Neural crest cell (in vitro differentiated cells): ENCODE data around the gene TTC7B. TPM values are rescaled to one million over a fixed set of nuclear protein-coding genes. Genes with fewer than 3 reads are reported as not detected.
A peak's percentile ranks its signal among the peaks of the same experiment; 100 is the strongest.

Experiments
- DNase-seq: peaks from one replicate; pipeline ENCODE4 v3.0.0; 2021; ENCODE audit warnings: low read depth, mixed read lengths, low spot score
- H3K27ac Mint-ChIP-seq: one replicate; pipeline ENCODE4 v1.8.0; 2021; ENCODE audit warnings: mild to moderate bottlenecking, mixed read lengths; ENCODE audit not compliant: unreplicated experiment
- H3K27me3 Mint-ChIP-seq: 2 replicates; pipeline ENCODE4 v1.8.0; 2021; ENCODE audit warnings: low read depth, mild to moderate bottlenecking, mixed read lengths
- H3K36me3 Mint-ChIP-seq: 2 replicates; pipeline ENCODE4 v1.8.0; 2021; ENCODE audit warnings: low read depth, mild to moderate bottlenecking, mixed read lengths
- H3K4me1 Mint-ChIP-seq: 2 replicates; pipeline ENCODE4 v1.8.0; 2021; ENCODE audit warnings: mixed read lengths
- H3K4me3 Mint-ChIP-seq: one replicate; pipeline ENCODE4 v1.8.0; 2021; ENCODE audit warnings: mild to moderate bottlenecking, mixed read lengths
- H3K9me3 Mint-ChIP-seq: 2 replicates; pipeline ENCODE4 v1.8.0; 2021; ENCODE audit warnings: mixed read lengths
- total RNA-seq: library from RNA; stranded (reverse); gene quantifications from 2 replicates; pipeline ENCODE4 v1.2.1, GENCODE V29; 2021
- TF ChIP-seq, protein P1 (sequence below): fragments of 200-600 bp; sonication (generic); conservative IDR thresholded peaks from 2 replicates; pipeline ENCODE4 v1.5.0; 2021; ENCODE audit warnings: antibody characterized with exemption, mild to moderate bottlenecking

Gene TTC7B
- total RNA-seq, 1 donor from 2014 or later, result 56.4 TPM

DNA sequence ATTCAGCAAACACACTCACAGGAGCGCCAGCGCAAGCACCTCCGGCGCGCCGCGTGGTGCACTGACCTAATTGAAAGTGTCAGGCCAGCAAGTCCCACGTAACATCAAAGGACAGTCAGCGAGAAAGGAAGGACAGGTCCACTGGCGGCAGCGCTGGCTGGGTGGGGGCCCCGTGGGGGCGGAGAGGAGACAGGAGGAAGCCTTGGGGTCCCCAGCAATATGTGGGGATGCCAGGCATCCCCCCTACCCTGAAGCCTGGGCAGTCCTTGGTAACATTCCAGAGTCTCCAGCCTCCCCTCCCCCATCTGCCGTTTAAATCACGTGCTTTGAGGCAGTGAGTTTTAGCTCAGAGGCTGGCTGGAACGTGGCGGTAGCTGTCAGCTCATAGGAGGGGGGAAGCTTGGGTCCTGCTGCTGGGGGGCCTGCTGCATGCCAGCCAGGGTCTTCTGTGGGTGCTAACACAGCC is 260.2 kb downstream of the TTC7B start:
- TF ChIP-seq, protein P1, sequence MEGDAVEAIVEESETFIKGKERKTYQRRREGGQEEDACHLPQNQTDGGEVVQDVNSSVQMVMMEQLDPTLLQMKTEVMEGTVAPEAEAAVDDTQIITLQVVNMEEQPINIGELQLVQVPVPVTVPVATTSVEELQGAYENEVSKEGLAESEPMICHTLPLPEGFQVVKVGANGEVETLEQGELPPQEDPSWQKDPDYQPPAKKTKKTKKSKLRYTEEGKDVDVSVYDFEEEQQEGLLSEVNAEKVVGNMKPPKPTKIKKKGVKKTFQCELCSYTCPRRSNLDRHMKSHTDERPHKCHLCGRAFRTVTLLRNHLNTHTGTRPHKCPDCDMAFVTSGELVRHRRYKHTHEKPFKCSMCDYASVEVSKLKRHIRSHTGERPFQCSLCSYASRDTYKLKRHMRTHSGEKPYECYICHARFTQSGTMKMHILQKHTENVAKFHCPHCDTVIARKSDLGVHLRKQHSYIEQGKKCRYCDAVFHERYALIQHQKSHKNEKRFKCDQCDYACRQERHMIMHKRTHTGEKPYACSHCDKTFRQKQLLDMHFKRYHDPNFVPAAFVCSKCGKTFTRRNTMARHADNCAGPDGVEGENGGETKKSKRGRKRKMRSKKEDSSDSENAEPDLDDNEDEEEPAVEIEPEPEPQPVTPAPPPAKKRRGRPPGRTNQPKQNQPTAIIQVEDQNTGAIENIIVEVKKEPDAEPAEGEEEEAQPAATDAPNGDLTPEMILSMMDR, result no peak
- H3K36me3 Mint-ChIP-seq, result no peaks in the 10 kb centered on the region
- DNase-seq, result peak; percentile 52
- H3K9me3 Mint-ChIP-seq, result no peaks in the 10 kb centered on the region
- peak overlapping the region; percentile 67 for H3K4me3 Mint-ChIP-seq
- H3K27me3 Mint-ChIP-seq, result no peaks in the 10 kb centered on the region
- peaks cover 26% of the 10 kb centered on the region for H3K4me1 Mint-ChIP-seq
- H3K27ac Mint-ChIP-seq, result peak overlapping the region; percentile 72

DNA sequence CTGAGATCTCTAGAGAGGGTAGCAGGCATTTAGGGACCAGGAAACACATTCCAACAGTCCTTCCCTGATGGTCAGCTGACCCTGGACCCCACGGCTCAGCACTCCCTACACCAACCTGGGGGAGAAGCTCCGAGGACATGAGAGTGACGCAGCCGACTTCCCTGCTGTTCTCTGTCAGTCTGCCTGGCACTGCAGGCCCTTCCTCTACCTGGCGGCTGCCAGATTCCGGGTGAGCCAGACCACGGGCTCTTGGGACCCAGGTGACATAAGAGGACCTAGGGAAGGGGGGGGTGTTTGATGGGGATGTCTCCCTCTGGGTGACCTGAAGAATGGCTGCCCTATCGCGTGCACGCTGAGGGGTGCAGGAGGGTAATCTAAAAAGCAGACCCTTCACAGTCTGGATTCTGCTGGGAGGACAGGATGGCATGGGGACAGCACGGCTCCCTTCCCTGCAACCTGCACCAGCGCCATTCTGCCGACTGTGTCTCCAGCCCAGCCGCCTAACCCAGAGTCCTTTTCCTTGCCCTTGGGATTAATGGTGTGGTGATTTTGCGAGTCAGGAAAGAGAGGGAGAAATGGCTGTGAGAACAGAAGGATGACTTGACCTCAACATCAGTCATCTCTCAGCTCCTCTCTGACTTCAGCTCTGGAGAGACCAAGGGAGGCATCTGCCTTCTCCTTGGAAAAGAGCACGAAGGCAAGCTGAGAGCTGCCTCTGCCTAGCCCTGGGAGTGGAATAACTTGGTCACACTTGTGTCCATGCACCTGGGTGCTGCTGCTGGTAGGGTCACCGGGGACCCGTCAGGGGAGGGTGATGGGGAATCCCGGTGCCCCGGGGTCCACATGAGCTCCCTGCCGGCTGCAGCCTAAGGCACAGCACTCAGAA is 260.9 kb downstream of the TTC7B start:
- peak overlapping the region; percentile 72 for H3K27ac Mint-ChIP-seq
- no peaks in the 10 kb centered on the region for H3K27me3 Mint-ChIP-seq
- peaks cover under 1% of the 10 kb centered on the region for H3K36me3 Mint-ChIP-seq
- TF ChIP-seq, protein P1, result no peak
- DNase-seq, result no peak
- H3K4me3 Mint-ChIP-seq, result peak overlapping the region; percentile 67
- no peaks in the 10 kb centered on the region for H3K9me3 Mint-ChIP-seq
- H3K4me1 Mint-ChIP-seq, result peaks cover 24% of the 10 kb centered on the region

- Mint-ChIP-seq H3K27me3 (no peaks in the 10 kb centered on the region), H3K9me3 (no peaks in the 10 kb centered on the region), H3K4me1 (peaks cover 24% of the 10 kb centered on the region), H3K36me3 (peaks cover 2% of the 10 kb centered on the region), H3K4me3 (peak overlapping the region; percentile 10), H3K27ac (no peak overlapping the region)
- DNase-seq, result no peak
- TF ChIP-seq, protein P1, result no peak
Measured at GRCh38 chr14:90554341-90554740, 261.9 kb downstream of the TTC7B start.

- no peak overlapping the region for H3K4me3 Mint-ChIP-seq
- peaks cover 24% of the 10 kb centered on the region for H3K4me1 Mint-ChIP-seq
- TF ChIP-seq, protein P1, result no peak
- H3K27ac Mint-ChIP-seq, result no peak overlapping the region
- no peaks in the 10 kb centered on the region for H3K27me3 Mint-ChIP-seq
- H3K9me3 Mint-ChIP-seq, result no peaks in the 10 kb centered on the region
- H3K36me3 Mint-ChIP-seq, result peaks cover 2% of the 10 kb centered on the region
- DNase-seq, result no peak
Measured at GRCh38 chr14:90553921-90554336, 262.3 kb downstream of the TTC7B start.

- H3K27ac Mint-ChIP-seq, result no peak overlapping the region
- no peak overlapping the region for H3K4me3 Mint-ChIP-seq
- no peaks in the 10 kb centered on the region for H3K27me3 Mint-ChIP-seq
- no peaks in the 10 kb centered on the region for H3K9me3 Mint-ChIP-seq
- H3K4me1 Mint-ChIP-seq, result peaks cover 24% of the 10 kb centered on the region
- no peak for DNase-seq
- H3K36me3 Mint-ChIP-seq, result peaks cover 2% of the 10 kb centered on the region
- TF ChIP-seq, protein P1, result no peak
Measured at GRCh38 chr14:90553298-90553920, 262.8 kb downstream of the TTC7B start.
